KMS-11 (cell line): Measurements from ENCODE around the gene RETREG1.

Source experiments
- H2AFZ ChIP-seq: fragments of 200-600 bp; sonication (generic); 2 replicates; pipeline ENCODE4 v1.6.1; 2016; ENCODE audit warnings: antibody characterized with exemption, mixed run types, low read depth
- H3K27ac ChIP-seq: fragments of 200-600 bp; sonication (generic); 2 replicates; pipeline ENCODE4 v1.6.1; 2016; ENCODE audit warnings: mild to moderate bottlenecking, mixed run types
- H3K27me3 ChIP-seq: fragments of 200-600 bp; sonication (generic); 2 replicates; pipeline ENCODE4 v1.6.1; 2017; ENCODE audit warnings: mild to moderate bottlenecking, low read depth, mixed run types, moderate library complexity; ENCODE audit not compliant: insufficient read depth
- H3K36me3 ChIP-seq: fragments of 200-600 bp; sonication (generic); 2 replicates; pipeline ENCODE4 v1.6.1; 2017; ENCODE audit warnings: mild to moderate bottlenecking, mixed run types; ENCODE audit not compliant: insufficient read depth
- H3K4me1 ChIP-seq: fragments of 200-600 bp; sonication (generic); 2 replicates; pipeline ENCODE4 v1.6.1; 2016; ENCODE audit warnings: mild to moderate bottlenecking, low read depth, mixed run types; ENCODE audit not compliant: poor library complexity, severe bottlenecking
- H3K4me2 ChIP-seq: fragments of 200-600 bp; sonication (generic); 2 replicates; pipeline ENCODE4 v1.7.0; 2016; ENCODE audit warnings: mild to moderate bottlenecking, mixed run types
- H3K4me3 ChIP-seq: fragments of 200-600 bp; sonication (generic); IDR thresholded peaks from 2 replicates; pipeline ENCODE4 v1.6.1; 2017; ENCODE audit warnings: low read depth, low read length, mixed read lengths; ENCODE audit not compliant: insufficient read depth
- H3K79me2 ChIP-seq: fragments of 200-600 bp; sonication (generic); 2 replicates; pipeline ENCODE4 v1.6.1; 2016; ENCODE audit warnings: low read depth, mixed run types; ENCODE audit not compliant: insufficient read depth
- H3K9ac ChIP-seq: fragments of 200-600 bp; sonication (generic); 2 replicates; pipeline ENCODE4 v1.6.1; 2016; ENCODE audit warnings: mild to moderate bottlenecking, mixed run types
- H4K20me1 ChIP-seq: fragments of 200-600 bp; sonication (generic); 2 replicates; pipeline ENCODE4 v1.6.1; 2016; ENCODE audit warnings: mild to moderate bottlenecking, mixed run types; ENCODE audit not compliant: insufficient read depth
- CTCF ChIP-seq: fragments of 200-600 bp; sonication (generic); conservative IDR thresholded peaks from 2 replicates; pipeline ENCODE4 v1.6.1; 2017; ENCODE audit warnings: low read depth, mild to moderate bottlenecking, antibody characterized with exemption, low read length, moderate library complexity, mixed read lengths

Gene RETREG1

GRCh38 chr5:16574789-16575721, 41.7 kb downstream of the RETREG1 start:
- no peak for TF ChIP-seq CTCF
- Histone ChIP-seq H3K36me3 (no peaks in the 10 kb centered on the region), H3K27ac (no peak overlapping the region), H4K20me1 (no peaks in the 10 kb centered on the region), H3K27me3 (no peaks in the 10 kb centered on the region), H3K9ac (no peak overlapping the region), H3K79me2 (no peaks in the 10 kb centered on the region), H3K4me2 (no peak overlapping the region), H2AFZ (no peak overlapping the region), H3K4me1 (no peaks in the 10 kb centered on the region), H3K4me3 (no peak overlapping the region)

- no peak overlapping the region for H3K9ac ChIP-seq
- H3K4me3 ChIP-seq: no peak overlapping the region
- no peaks in the 10 kb centered on the region for H3K4me1 ChIP-seq
- no peaks in the 10 kb centered on the region for H4K20me1 ChIP-seq
- no peaks in the 10 kb centered on the region for H3K36me3 ChIP-seq
- TF ChIP-seq CTCF: no peak
- H3K27ac ChIP-seq: no peak overlapping the region
- no peak overlapping the region for H3K4me2 ChIP-seq
- H2AFZ ChIP-seq: no peak overlapping the region
- no peaks in the 10 kb centered on the region for H3K27me3 ChIP-seq
- H3K79me2 ChIP-seq: no peaks in the 10 kb centered on the region
Observed at GRCh38 chr5:16573401-16573800, 43.4 kb downstream of the RETREG1 start.

- Histone ChIP-seq H3K4me3 (no peak overlapping the region), H3K79me2 (no peaks in the 10 kb centered on the region), H3K36me3 (no peaks in the 10 kb centered on the region), H2AFZ (no peak overlapping the region), H4K20me1 (no peaks in the 10 kb centered on the region), H3K4me2 (no peak overlapping the region), H3K27ac (no peak overlapping the region), H3K4me1 (no peaks in the 10 kb centered on the region), H3K9ac (no peak overlapping the region), H3K27me3 (no peaks in the 10 kb centered on the region)
- no peak for TF ChIP-seq CTCF
Observed at GRCh38 chr5:16572289-16573015, 44.3 kb downstream of the RETREG1 start.

- no peak for TF ChIP-seq CTCF
- Histone ChIP-seq H3K79me2 (no peaks in the 10 kb centered on the region), H3K4me3 (no peak overlapping the region), H4K20me1 (no peaks in the 10 kb centered on the region), H3K9ac (no peak overlapping the region), H3K4me1 (no peaks in the 10 kb centered on the region), H2AFZ (no peak overlapping the region), H3K27ac (no peak overlapping the region), H3K36me3 (no peaks in the 10 kb centered on the region), H3K27me3 (no peaks in the 10 kb centered on the region), H3K4me2 (no peak overlapping the region)
Observed at GRCh38 chr5:16571016-16571415, 45.8 kb downstream of the RETREG1 start.
